GM15510 (cell line): ENCODE data around the gene GPR3.
A peak's percentile ranks its signal among the peaks of the same experiment; 100 is the strongest.

Experiments used
- POLR2A ChIP-seq: IDR thresholded peaks from 3 replicates; pipeline ENCODE4 v1.6.1; 2011; ENCODE audit warnings: borderline replicate concordance; ENCODE audit not compliant: insufficient read length; ENCODE audit errors: extremely low read depth

Gene GPR3

GRCh38 chr1:27398405-27399149 lies 6.2 kb downstream of the GPR3 start:
- no peak for TF ChIP-seq POLR2A

GRCh38 chr1:27399251-27400025 lies 7.0 kb downstream of the GPR3 start:
- no peak for TF ChIP-seq POLR2A

- TF ChIP-seq POLR2A, result peak; percentile 16
These were observed 7.9 kb downstream of the GPR3 start for GRCh38 chr1:27400082-27400962.

DNA sequence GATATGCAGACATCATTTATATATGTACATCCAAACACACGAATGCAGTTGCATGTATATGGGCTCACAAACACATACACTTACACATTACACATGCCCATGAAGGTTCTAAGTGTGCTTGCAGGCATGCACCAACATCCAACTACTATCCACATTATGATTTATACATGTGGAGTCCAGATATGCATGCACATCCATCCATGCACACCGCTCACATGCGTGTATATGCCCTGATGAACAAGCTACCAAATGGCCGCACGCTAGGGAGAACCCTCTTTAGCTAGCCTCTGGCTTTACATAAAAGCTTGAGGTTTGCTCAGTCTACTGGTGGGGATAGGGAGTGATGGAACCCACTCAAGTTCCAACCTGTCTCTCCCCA lies 8.5 kb downstream of the GPR3 start:
- peak; percentile 8 for TF ChIP-seq POLR2A

DNA sequence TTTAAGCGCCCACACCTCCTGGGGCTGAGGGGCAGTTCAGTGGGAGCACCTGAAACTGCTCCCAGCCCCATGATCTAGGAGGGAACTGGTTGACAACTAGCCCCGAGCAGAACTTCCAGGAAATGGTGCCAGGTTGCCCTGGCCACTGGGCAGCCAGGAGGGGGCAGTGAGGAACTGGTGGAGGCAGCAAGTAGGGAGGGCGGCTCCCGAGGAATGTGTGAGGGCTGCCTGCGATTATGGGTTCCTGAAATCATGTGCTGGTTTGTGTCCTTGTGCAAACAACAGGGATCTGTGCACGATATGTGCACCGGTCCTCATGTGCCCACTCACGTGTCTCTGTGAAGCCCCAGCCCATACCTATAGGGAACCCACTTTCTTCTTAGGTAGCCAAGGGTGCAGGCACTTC lies 9.9 kb downstream of the GPR3 start:
- TF ChIP-seq POLR2A, result no peak

- no peak for TF ChIP-seq POLR2A
These were observed 10.8 kb downstream of the GPR3 start for GRCh38 chr1:27403065-27403726.

- no peak for TF ChIP-seq POLR2A
These were observed 11.5 kb downstream of the GPR3 start for GRCh38 chr1:27403931-27404330.

DNA sequence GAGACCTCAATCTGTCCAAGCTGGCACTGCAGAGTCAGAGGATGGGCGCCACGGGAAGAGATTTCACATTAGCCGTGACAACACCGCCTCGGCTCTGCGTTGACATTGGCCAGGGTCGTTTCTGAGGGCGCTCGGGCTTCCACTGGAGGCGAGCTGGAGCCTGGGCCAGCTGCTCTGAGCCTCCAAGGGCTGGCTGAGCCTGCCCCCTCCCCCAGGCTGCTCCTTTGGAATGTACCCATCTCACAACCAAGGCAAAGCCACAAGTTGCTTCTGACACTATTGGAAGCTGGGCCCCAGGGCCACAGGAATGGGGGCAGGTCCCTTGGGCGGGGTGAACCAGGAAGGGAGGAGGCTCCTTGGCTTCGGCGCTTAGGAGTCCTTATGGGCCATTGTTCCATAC lies 12.7 kb downstream of the GPR3 start:
- no peak for TF ChIP-seq POLR2A

GRCh38 chr1:27406362-27406680 lies 13.9 kb downstream of the GPR3 start:
- TF ChIP-seq POLR2A, result no peak

DNA sequence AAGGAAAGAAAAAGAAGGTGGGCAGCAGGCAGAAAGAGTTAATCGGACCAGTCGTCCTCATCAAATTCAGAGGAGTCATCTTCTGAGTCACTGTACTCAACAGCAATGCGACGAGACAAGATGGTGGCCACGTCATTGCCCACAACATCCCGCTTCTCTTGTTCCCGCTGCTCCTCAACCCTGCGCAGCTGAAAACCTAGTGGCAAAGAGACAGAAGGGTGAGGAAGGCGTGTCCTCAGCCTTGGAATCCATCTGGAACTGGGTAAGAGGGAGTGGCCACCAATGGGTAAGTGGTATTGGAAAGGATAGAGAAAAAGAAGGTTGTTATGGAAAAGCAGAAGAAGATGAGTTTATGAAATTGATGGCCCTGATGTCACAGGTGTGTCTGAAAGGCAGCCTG lies 15.7 kb downstream of the GPR3 start:
- no peak for TF ChIP-seq POLR2A

DNA sequence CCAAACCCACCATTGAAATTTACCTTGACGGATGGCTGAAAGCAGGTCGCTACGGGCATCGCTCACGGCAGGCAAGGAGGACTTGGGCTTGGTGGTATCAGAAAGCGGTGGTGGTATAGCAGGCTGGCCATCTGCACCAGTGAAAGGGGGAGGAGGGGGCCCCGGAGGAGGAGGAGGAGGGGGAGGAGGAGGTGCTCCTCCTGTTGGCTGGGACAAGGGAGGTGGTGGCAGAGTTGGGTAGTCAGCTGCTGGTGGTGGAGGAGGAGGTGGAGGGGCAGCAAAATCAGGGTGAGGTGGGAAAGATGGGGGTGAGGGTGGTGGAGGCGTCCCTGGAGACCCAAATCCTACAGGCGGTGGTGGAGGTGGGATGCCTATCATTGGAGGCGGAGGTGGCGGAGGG lies 17.2 kb downstream of the GPR3 start:
- no peak for TF ChIP-seq POLR2A

DNA sequence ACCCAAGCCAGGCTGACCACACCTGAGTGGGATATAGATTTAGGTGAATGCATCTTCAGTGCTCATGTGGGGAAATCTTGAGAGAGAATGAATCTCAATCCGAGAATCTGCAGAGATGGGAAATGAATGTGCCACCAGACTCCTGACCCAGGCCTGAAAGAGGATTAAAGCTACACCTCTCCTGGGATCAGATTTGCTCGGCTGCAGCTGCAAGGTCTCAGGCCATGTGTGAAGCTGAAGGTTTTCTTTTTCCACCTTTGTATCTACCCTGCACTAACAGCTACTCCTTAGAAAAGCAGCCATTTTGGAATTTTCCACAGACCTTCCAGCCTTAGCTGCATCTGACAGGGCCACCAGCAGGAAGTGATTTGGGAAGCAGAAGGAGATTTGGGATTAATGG lies 18.3 kb downstream of the GPR3 start:
- no peak for TF ChIP-seq POLR2A

- TF ChIP-seq POLR2A, result no peak
These were observed 20.1 kb downstream of the GPR3 start for GRCh38 chr1:27412502-27412901.

DNA sequence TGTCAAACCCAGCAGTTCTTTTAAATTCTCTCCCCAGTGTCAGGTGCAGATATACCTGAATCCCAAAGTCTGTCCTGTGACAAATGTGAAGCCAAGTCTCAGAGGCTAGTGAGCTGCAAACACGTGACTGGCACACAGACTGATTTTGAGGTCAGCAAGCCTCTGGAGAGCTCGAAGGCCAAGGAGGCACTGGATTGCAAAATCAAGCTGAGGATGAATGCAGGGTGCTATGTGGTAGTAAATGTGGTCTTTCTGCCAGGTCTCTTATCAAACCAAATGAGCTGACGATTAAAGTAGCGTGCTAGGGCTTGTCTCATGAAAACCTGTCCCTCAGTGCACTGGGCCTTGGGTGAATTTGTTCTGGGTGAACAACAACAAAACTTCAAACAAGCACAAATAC lies 20.6 kb downstream of the GPR3 start:
- no peak for TF ChIP-seq POLR2A

DNA sequence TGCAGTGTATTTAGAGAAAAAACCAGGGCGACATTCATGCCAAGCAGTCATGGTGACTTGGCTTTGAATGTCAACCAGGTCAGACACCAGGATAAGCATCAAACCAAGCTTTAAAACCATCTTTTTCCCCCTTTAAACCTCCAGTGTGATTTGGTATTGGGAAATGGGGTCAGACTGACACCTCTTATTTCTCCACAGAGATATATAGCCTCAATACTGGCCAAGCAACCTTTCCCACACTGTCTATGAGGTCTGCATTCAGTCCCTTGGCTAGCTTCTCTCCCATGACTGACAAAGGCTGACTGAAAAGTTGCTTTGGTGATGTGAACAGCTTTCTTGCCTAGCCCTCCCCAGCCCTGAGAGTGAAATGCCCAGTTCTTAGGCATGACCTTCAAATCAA lies 21.7 kb downstream of the GPR3 start:
- TF ChIP-seq POLR2A, result no peak
